ENCODE data around the gene SETD3.

GRCh38 chr14:99441157-99441870, 39.3 kb downstream of the SETD3 start:
- TF ChIP-seq, protein P1, sequence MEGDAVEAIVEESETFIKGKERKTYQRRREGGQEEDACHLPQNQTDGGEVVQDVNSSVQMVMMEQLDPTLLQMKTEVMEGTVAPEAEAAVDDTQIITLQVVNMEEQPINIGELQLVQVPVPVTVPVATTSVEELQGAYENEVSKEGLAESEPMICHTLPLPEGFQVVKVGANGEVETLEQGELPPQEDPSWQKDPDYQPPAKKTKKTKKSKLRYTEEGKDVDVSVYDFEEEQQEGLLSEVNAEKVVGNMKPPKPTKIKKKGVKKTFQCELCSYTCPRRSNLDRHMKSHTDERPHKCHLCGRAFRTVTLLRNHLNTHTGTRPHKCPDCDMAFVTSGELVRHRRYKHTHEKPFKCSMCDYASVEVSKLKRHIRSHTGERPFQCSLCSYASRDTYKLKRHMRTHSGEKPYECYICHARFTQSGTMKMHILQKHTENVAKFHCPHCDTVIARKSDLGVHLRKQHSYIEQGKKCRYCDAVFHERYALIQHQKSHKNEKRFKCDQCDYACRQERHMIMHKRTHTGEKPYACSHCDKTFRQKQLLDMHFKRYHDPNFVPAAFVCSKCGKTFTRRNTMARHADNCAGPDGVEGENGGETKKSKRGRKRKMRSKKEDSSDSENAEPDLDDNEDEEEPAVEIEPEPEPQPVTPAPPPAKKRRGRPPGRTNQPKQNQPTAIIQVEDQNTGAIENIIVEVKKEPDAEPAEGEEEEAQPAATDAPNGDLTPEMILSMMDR (IDR thresholded peaks at IDR 0.05; ENCODE audit: insufficient read depth, low read depth, low read length) = no peak
- no peak for TF ChIP-seq EZH2 (IDR thresholded peaks at IDR 0.05; ENCODE audit: insufficient read depth, low read length)
